GM23338 (cell line): ENCODE measurements around the gene CITED1. TPM values are rescaled to one million over a fixed set of nuclear protein-coding genes. Genes with fewer than 3 reads are reported as not detected.

Experiments used
- ATAC-seq: fragments of 200-7000 bp; cut with Tn5 transposase; 3 replicates; pipeline ENCODE4 v1.9.1; 2020
- DNase-seq: peaks from one replicate; pipeline ENCODE4 v3.0.0-alpha.2; 2015; ENCODE audit warnings: low spot score
- H2AFZ ChIP-seq: fragments of 200-600 bp; sonication (generic); 2 replicates; pipeline ENCODE4 v1.8.0; 2016; ENCODE audit warnings: antibody characterized with exemption, mild to moderate bottlenecking, moderate library complexity
- H3F3A ChIP-seq: fragments of 200-600 bp; sonication (generic); replicated peaks from 2 replicates; pipeline ENCODE4 v1.8.0; 2017; ENCODE audit warnings: antibody characterized with exemption, mixed run types, low read depth
- H3K27ac ChIP-seq: fragments of 200-600 bp; sonication (generic); 2 replicates; pipeline ENCODE4 v1.6.1; 2016; ENCODE audit warnings: low read depth
- H3K27me3 ChIP-seq: fragments of 200-600 bp; sonication (generic); 2 replicates; pipeline ENCODE4 v1.8.0; 2016; ENCODE audit warnings: mild to moderate bottlenecking, mixed run types, moderate library complexity; ENCODE audit not compliant: insufficient read depth
- H3K36me3 ChIP-seq: fragments of 200-600 bp; sonication (generic); 2 replicates; pipeline ENCODE4 v1.8.0; 2016; ENCODE audit warnings: mild to moderate bottlenecking; ENCODE audit not compliant: insufficient read depth
- H3K4me1 ChIP-seq: fragments of 200-600 bp; sonication (generic); 2 replicates; pipeline ENCODE4 v1.8.0; 2016; ENCODE audit warnings: mild to moderate bottlenecking, moderate library complexity; ENCODE audit not compliant: insufficient read depth
- H3K4me2 ChIP-seq: fragments of 200-600 bp; sonication (generic); 2 replicates; pipeline ENCODE4 v1.7.1; 2017; ENCODE audit warnings: mixed run types
- H3K4me3 ChIP-seq: fragments of 200-600 bp; sonication (generic); 2 replicates; pipeline ENCODE4 v1.6.1; 2016; ENCODE audit warnings: mixed run types
- H3K79me2 ChIP-seq: fragments of 200-600 bp; sonication (generic); replicated peaks from 2 replicates; pipeline ENCODE4 v1.8.0; 2017; ENCODE audit warnings: mild to moderate bottlenecking; ENCODE audit not compliant: insufficient read depth
- H3K9me2 ChIP-seq: fragments of 200-600 bp; sonication (generic); 2 replicates; pipeline ENCODE4 v1.8.0; 2017; ENCODE audit not compliant: insufficient read depth
- H4K20me1 ChIP-seq: fragments of 200-600 bp; sonication (generic); replicated peaks from 2 replicates; pipeline ENCODE4 v1.8.0; 2017; ENCODE audit warnings: mild to moderate bottlenecking; ENCODE audit not compliant: insufficient read depth
- H3K27ac Mint-ChIP-seq: 2 replicates; pipeline ENCODE4 v1.8.0; 2020; ENCODE audit warnings: inconsistent platforms, mild to moderate bottlenecking, moderate library complexity, mixed read lengths
- H3K27me3 Mint-ChIP-seq: 3 replicates; pipeline ENCODE4 v1.8.0; 2022; ENCODE audit warnings: low read depth, mild to moderate bottlenecking, moderate library complexity, mixed read lengths, inconsistent platforms; ENCODE audit not compliant: insufficient read depth, poor library complexity
- H3K36me3 Mint-ChIP-seq: 3 replicates; pipeline ENCODE4 v1.8.0; 2021; ENCODE audit warnings: low read depth, mild to moderate bottlenecking, inconsistent platforms, moderate library complexity, mixed read lengths
- H3K4me1 Mint-ChIP-seq: 3 replicates; pipeline ENCODE4 v1.8.0; 2020; ENCODE audit warnings: mild to moderate bottlenecking, inconsistent platforms, mixed read lengths
- H3K4me3 Mint-ChIP-seq: 3 replicates; pipeline ENCODE4 v1.8.0; 2021; ENCODE audit warnings: moderate library complexity, mild to moderate bottlenecking, inconsistent platforms, mixed read lengths
- H3K9me3 Mint-ChIP-seq: 3 replicates; pipeline ENCODE4 v1.8.0; 2020; ENCODE audit warnings: moderate library complexity, mild to moderate bottlenecking, inconsistent platforms, mixed read lengths
- CREB1 ChIP-seq: fragments of 250-450 bp; sonication (Bioruptor Pico); IDR thresholded peaks from 2 replicates; pipeline ENCODE4 v1.5.0; 2020; ENCODE audit warnings: low read depth, mild to moderate bottlenecking, moderate library complexity
- ETS1 ChIP-seq: IDR thresholded peaks from 2 replicates; pipeline ENCODE4 v1.6.1; 2016; ENCODE audit warnings: antibody characterized with exemption
- EZH2phosphoT487 ChIP-seq: fragments of 200-600 bp; sonication (generic); IDR thresholded peaks from one replicate; pipeline ENCODE4 v1.8.1; 2018; ENCODE audit warnings: antibody characterized with exemption; ENCODE audit not compliant: unreplicated experiment
- JUNB ChIP-seq: IDR thresholded peaks from one replicate; pipeline ENCODE4 v1.6.1; 2016; ENCODE audit warnings: antibody characterized with exemption; ENCODE audit not compliant: unreplicated experiment
- NANOG ChIP-seq: IDR thresholded peaks from 2 replicates; pipeline ENCODE4 v1.6.1; 2016; ENCODE audit warnings: antibody characterized with exemption, borderline replicate concordance
- POLR2AphosphoS5 ChIP-seq: IDR thresholded peaks from 2 replicates; pipeline ENCODE4 v1.6.1; 2016; ENCODE audit warnings: antibody characterized with exemption, low read depth
- STAT1 ChIP-seq: IDR thresholded peaks from one replicate; pipeline ENCODE4 v1.6.1; 2016; ENCODE audit warnings: antibody characterized with exemption; ENCODE audit not compliant: unreplicated experiment
- ZNF114 ChIP-seq: fragments of 250-450 bp; sonication (Bioruptor Pico); IDR thresholded peaks from 2 replicates; pipeline ENCODE4 v1.5.0; 2020; ENCODE audit warnings: mild to moderate bottlenecking, moderate library complexity
- ZNF331 ChIP-seq: fragments of 250-450 bp; sonication (Bioruptor Pico); IDR thresholded peaks from 2 replicates; pipeline ENCODE4 v1.5.0; 2020; ENCODE audit warnings: low read depth, mild to moderate bottlenecking, moderate library complexity
- polyA plus RNA-seq: library from polyadenylated mRNA; unstranded; fragments of >200 nt; fragmentation: Nextera tagmentation; extraction: Ambion mirVana; gene quantifications from 2 replicates; pipeline ENCODE4 v1.2.1, GENCODE V29; 2016
- total RNA-seq: library from RNA; depleted of rRNA; stranded (reverse); fragments of >200 nt; shearing (Covaris generic); gene quantifications from 2 replicates; pipeline ENCODE4 v1.2.3, GENCODE V29; 2014
- TF ChIP-seq, protein P1 (sequence below), 2 experiments: fragments of 200-600 bp in 1 of 2; sonication (generic) in 1 of 2; conservative IDR thresholded peaks; 2 replicates each; pipeline versions ENCODE4 v1.5.1 to v1.6.1; 2016 to 2017; ENCODE audit warnings: antibody characterized with exemption in 2 of 2, low read depth in 2 of 2, mild to moderate bottlenecking in 2 of 2, moderate library complexity in 1 of 2

The CITED1 gene
- total and polyA plus RNA-seq, 2 experiments from 2014 or later: 0.45 to 1.1 TPM

- peak overlapping the region; percentile 78; the same call in 1 of the 2 replicates for H3K4me3 ChIP-seq
- H3K36me3 Mint-ChIP-seq: peaks cover 67% of the 10 kb centered on the region
Observed at GRCh38 chrX:72274526-72274925, 31.2 kb downstream of the CITED1 start.

DNA sequence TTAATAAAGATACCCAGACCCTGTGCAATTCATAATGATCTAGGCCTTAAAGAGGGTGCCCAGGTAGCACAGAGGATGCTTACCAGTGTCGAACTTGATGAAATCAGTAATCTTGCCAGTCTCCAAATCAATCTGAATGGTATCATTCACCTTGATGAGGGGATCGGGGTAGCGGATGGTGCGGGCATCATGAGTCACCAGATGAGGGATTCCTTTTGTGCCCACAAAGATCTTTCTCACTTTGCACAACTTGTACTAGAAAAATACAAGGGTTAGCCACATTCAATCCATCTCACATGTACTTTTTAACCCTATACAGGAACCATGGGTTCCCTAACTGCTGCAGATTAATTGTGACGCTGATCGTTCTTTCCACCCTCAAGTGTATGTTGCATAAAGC, 32.0 kb downstream of the CITED1 start:
- H3K27me3 Mint-ChIP-seq: peaks cover 2% of the 10 kb centered on the region
- H4K20me1 ChIP-seq: peaks cover 11% of the 10 kb centered on the region
- no peaks in the 10 kb centered on the region for H3K9me3 Mint-ChIP-seq
- ATAC-seq (no peak), DNase-seq (no peak)
- peak overlapping the region; percentile 78; the same call in 1 of the 2 replicates for H3K4me3 ChIP-seq
- no peak overlapping the region for H3K27ac ChIP-seq
- H3K27me3 ChIP-seq: no peaks in the 10 kb centered on the region
- peak overlapping the region; percentile 29; the same call in 1 of the 2 replicates for H3K27ac Mint-ChIP-seq
- H3K4me2 ChIP-seq: 0 out of 2 replicates have a peak overlapping the region, but pooled peaks have one; percentile 91
- peaks cover 28% of the 10 kb centered on the region for H3K4me1 Mint-ChIP-seq
- no peak overlapping the region for H2AFZ ChIP-seq
- H3K36me3 ChIP-seq: peaks cover 17% of the 10 kb centered on the region
- H3K36me3 Mint-ChIP-seq: peaks cover 75% of the 10 kb centered on the region
- H3K4me3 Mint-ChIP-seq: peak overlapping the region; percentile 81
- peaks cover 25% of the 10 kb centered on the region for H3F3A ChIP-seq
- H3K79me2 ChIP-seq: peaks cover 29% of the 10 kb centered on the region
- TF ChIP-seq EZH2phosphoT487 (no peak), POLR2AphosphoS5 (no peak), ETS1 (no peak), NANOG (no peak), CREB1 (CRISPR knock-in tag) (no peak), JUNB (no peak), ZNF331 (CRISPR knock-in tag) (no peak), ZNF114 (no peak), STAT1 (no peak)
- no peaks in the 10 kb centered on the region for H3K9me2 ChIP-seq
- peaks cover 14% of the 10 kb centered on the region; the same call in 1 of the 2 replicates for H3K4me1 ChIP-seq

More at GRCh38 chrX:72274526-72274925, 31.2 kb downstream of the CITED1 start:
- Histone ChIP-seq H4K20me1 (peaks cover 11% of the 10 kb centered on the region), H3K79me2 (peaks cover 29% of the 10 kb centered on the region), H3K9me2 (no peaks in the 10 kb centered on the region), H3K27ac (0 out of 2 replicates have a peak overlapping the region, but pooled peaks have one; percentile 50), H3F3A (peaks cover 21% of the 10 kb centered on the region), H2AFZ (no peak overlapping the region), H3K4me1 (peaks cover 14% of the 10 kb centered on the region; the same call in 1 of the 2 replicates), H3K36me3 (peaks cover 17% of the 10 kb centered on the region), H3K27me3 (no peaks in the 10 kb centered on the region), H3K4me2 (peak overlapping the region; percentile 91; the same call in 1 of the 2 replicates)
- H3K4me3 Mint-ChIP-seq: peak overlapping the region; percentile 81
- DNase-seq (no peak), ATAC-seq (no peak)
- H3K27me3 Mint-ChIP-seq: peaks cover 2% of the 10 kb centered on the region
- H3K9me3 Mint-ChIP-seq: no peaks in the 10 kb centered on the region
- H3K4me1 Mint-ChIP-seq: peaks cover 28% of the 10 kb centered on the region
- TF ChIP-seq JUNB: no peak
- no peak for TF ChIP-seq NANOG
- no peak for TF ChIP-seq POLR2AphosphoS5
- no peak for TF ChIP-seq CREB1 (CRISPR knock-in tag)
- TF ChIP-seq, protein P1, sequence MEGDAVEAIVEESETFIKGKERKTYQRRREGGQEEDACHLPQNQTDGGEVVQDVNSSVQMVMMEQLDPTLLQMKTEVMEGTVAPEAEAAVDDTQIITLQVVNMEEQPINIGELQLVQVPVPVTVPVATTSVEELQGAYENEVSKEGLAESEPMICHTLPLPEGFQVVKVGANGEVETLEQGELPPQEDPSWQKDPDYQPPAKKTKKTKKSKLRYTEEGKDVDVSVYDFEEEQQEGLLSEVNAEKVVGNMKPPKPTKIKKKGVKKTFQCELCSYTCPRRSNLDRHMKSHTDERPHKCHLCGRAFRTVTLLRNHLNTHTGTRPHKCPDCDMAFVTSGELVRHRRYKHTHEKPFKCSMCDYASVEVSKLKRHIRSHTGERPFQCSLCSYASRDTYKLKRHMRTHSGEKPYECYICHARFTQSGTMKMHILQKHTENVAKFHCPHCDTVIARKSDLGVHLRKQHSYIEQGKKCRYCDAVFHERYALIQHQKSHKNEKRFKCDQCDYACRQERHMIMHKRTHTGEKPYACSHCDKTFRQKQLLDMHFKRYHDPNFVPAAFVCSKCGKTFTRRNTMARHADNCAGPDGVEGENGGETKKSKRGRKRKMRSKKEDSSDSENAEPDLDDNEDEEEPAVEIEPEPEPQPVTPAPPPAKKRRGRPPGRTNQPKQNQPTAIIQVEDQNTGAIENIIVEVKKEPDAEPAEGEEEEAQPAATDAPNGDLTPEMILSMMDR (conservative IDR thresholded peaks at IDR 0.05; ENCODE audit: low read depth in 2 of 2): no peak
- no peak for TF ChIP-seq ZNF331 (CRISPR knock-in tag)
- H3K27ac Mint-ChIP-seq: peak overlapping the region; percentile 29; the same call in 1 of the 2 replicates
